ENCODE results near the gene APOL6.
A peak's percentile ranks its signal among the peaks of the same experiment; 100 is the strongest.

DNA sequence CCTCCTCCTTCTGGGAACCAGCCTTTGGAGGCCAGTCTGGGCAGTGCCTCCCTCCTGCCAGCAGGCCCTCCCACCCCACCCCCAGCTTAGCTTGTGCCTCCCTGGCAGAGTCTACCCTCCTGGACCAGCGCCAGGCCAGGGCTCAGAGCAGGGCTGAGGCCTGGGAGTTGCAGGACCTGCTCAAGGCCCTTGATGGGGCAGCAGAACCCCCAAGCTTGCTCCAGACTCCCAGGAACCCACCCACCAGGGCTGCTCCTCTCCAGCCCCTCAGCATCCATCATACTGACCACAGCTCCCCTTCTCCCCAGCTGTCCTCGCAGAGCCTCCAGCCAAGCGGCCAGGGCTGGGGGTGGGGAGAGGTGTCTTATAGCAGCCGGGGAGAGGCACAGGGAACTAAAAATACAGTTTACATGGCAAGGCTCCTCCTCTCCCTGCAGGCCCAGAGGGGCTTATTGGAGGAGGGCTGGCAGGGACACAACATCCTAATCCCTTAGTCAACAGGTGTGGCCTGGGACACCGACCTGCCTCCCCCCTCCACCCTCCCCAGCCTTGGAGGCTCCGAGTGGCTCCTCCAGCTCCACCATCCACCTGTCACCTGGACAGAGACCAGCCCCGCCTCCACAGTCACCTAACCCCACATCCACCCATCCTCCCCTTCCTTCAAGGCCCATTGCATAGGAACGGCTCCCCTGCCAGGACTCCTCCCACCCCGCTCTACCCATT, 25.9 kb upstream of the APOL6 start:
- TF ChIP-seq, protein P1, sequence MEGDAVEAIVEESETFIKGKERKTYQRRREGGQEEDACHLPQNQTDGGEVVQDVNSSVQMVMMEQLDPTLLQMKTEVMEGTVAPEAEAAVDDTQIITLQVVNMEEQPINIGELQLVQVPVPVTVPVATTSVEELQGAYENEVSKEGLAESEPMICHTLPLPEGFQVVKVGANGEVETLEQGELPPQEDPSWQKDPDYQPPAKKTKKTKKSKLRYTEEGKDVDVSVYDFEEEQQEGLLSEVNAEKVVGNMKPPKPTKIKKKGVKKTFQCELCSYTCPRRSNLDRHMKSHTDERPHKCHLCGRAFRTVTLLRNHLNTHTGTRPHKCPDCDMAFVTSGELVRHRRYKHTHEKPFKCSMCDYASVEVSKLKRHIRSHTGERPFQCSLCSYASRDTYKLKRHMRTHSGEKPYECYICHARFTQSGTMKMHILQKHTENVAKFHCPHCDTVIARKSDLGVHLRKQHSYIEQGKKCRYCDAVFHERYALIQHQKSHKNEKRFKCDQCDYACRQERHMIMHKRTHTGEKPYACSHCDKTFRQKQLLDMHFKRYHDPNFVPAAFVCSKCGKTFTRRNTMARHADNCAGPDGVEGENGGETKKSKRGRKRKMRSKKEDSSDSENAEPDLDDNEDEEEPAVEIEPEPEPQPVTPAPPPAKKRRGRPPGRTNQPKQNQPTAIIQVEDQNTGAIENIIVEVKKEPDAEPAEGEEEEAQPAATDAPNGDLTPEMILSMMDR (IDR thresholded peaks at IDR 0.05) = no peak
- peak in 1 of 3 donors; percentile 56 for TF ChIP-seq POLR2AphosphoS5 (IDR thresholded peaks at IDR 0.05)
